HepG2 (cell line): ENCODE measurements around the gene SRC. TPM values are rescaled to one million over a fixed set of nuclear protein-coding genes. Genes with fewer than 3 reads are reported as not detected.
A peak's percentile ranks its signal among the peaks of the same experiment; 100 is the strongest.

Experiments
- ARNT2 ChIP-seq: sonication (generic); formaldehyde crosslinking; IDR thresholded peaks from 2 replicates; pipeline ENCODE4 v1.8.0; 2022; ENCODE audit warnings: mild to moderate bottlenecking, low read depth, missing genetic modification reagents, moderate library complexity
- ASH2L ChIP-seq: fragments of 300-600, 200-600 bp; sonication (generic); IDR thresholded peaks from 2 replicates; pipeline ENCODE4 v1.7.0; 2017; ENCODE audit warnings: low read depth, mild to moderate bottlenecking, moderate library complexity, mixed read lengths, low read length; ENCODE audit not compliant: insufficient read length
- DMTF1 ChIP-seq: sonication (generic); formaldehyde crosslinking; IDR thresholded peaks from 2 replicates; pipeline ENCODE4 v1.4.0; 2020; ENCODE audit warnings: mild to moderate bottlenecking, missing genetic modification reagents
- FOXA3 ChIP-seq: IDR thresholded peaks from 2 replicates; pipeline ENCODE4 v1.6.1; 2016; ENCODE audit warnings: missing genetic modification reagents, missing compliant biosample characterization
- FOXK2 ChIP-seq: fragments of 450-650 bp; IDR thresholded peaks from 2 replicates; pipeline ENCODE4 v1.6.1; 2016
- FOXP1 ChIP-seq, 2 experiments: fragments of 450-650 bp in 1 of 2; IDR thresholded peaks; 2 replicates each; pipeline ENCODE4 v1.6.1; 2017 to 2018; ENCODE audit warnings: antibody characterized with exemption in 1 of 2
- HDAC2 ChIP-seq: sonication (generic); formaldehyde crosslinking; IDR thresholded peaks from 2 replicates; pipeline ENCODE4 v1.4.0; 2020; ENCODE audit warnings: missing genetic modification reagents
- HNF4G ChIP-seq, 2 experiments: sonication (generic) in 1 of 2; formaldehyde crosslinking in 1 of 2; IDR thresholded peaks; 2 replicates each; pipeline versions ENCODE4 v1.4.0 to v1.6.1; 2011 to 2020; ENCODE audit warnings: borderline replicate concordance in 2 of 2, low read depth in 2 of 2, mild to moderate bottlenecking in 2 of 2, low read length in 1 of 2, missing genetic modification reagents in 1 of 2, moderate library complexity in 1 of 2
- JUNB ChIP-seq: sonication (generic); formaldehyde crosslinking; IDR thresholded peaks from 2 replicates; pipeline ENCODE4 v1.8.0; 2022; ENCODE audit warnings: missing genetic modification reagents, mild to moderate bottlenecking, borderline replicate concordance
- POGZ ChIP-seq: sonication (generic); formaldehyde crosslinking; IDR thresholded peaks from 2 replicates; pipeline ENCODE4 v1.4.0; 2020; ENCODE audit warnings: mild to moderate bottlenecking, missing genetic modification reagents
- RFX1 ChIP-seq: fragments of 450-650 bp; IDR thresholded peaks from 2 replicates; pipeline ENCODE4 v1.6.1; 2017
- SMAD1 ChIP-seq: sonication (generic); formaldehyde crosslinking; IDR thresholded peaks from 2 replicates; pipeline ENCODE4 v1.4.0; 2020; ENCODE audit warnings: missing genetic modification reagents, low read depth, mild to moderate bottlenecking, borderline replicate concordance
- THAP9 ChIP-seq: sonication (generic); formaldehyde crosslinking; IDR thresholded peaks from 2 replicates; pipeline ENCODE4; 2020; ENCODE audit warnings: missing genetic modification reagents, mild to moderate bottlenecking, borderline replicate concordance
- ZFX ChIP-seq: sonication (generic); formaldehyde crosslinking; IDR thresholded peaks from 2 replicates; pipeline ENCODE4 v1.4.0; 2020; ENCODE audit warnings: mild to moderate bottlenecking, low read depth, missing genetic modification reagents, moderate library complexity
- ZMYM4 ChIP-seq: sonication (generic); formaldehyde crosslinking; IDR thresholded peaks from 2 replicates; pipeline ENCODE4 v1.8.1; 2023; ENCODE audit warnings: mild to moderate bottlenecking, missing genetic modification reagents
- ZNF335 ChIP-seq: sonication (generic); formaldehyde crosslinking; IDR thresholded peaks from 2 replicates; pipeline ENCODE4 v1.4.0; 2020; ENCODE audit warnings: missing genetic modification reagents
- ZNF468 ChIP-seq: sonication (generic); formaldehyde crosslinking; IDR thresholded peaks from 2 replicates; pipeline ENCODE4 v1.8.0; 2022; ENCODE audit warnings: mild to moderate bottlenecking, moderate library complexity, missing genetic modification reagents
- ZNF530 ChIP-seq: sonication (generic); formaldehyde crosslinking; IDR thresholded peaks from 2 replicates; pipeline ENCODE4 v1.5.0; 2020; ENCODE audit warnings: low read depth, mild to moderate bottlenecking, missing genetic modification reagents
- ZNF615 ChIP-seq: sonication (generic); formaldehyde crosslinking; IDR thresholded peaks from 2 replicates; pipeline ENCODE4 v1.5.0; 2020; ENCODE audit warnings: mild to moderate bottlenecking, missing genetic modification reagents, borderline replicate concordance
- ZNF674 ChIP-seq: sonication (generic); formaldehyde crosslinking; IDR thresholded peaks from 2 replicates; pipeline ENCODE4 v1.5.0; 2020; ENCODE audit warnings: low read depth, mild to moderate bottlenecking, missing genetic modification reagents
- ZNF737 ChIP-seq: sonication (generic); formaldehyde crosslinking; IDR thresholded peaks from 2 replicates; pipeline ENCODE4 v1.5.0; 2020; ENCODE audit warnings: missing genetic modification reagents, mild to moderate bottlenecking, borderline replicate concordance
- ZNF850 ChIP-seq: sonication (generic); formaldehyde crosslinking; conservative IDR thresholded peaks from 2 replicates; pipeline ENCODE4 v1.9.0; 2021; ENCODE audit warnings: mild to moderate bottlenecking, missing genetic modification reagents
- ZNF891 ChIP-seq: sonication (generic); formaldehyde crosslinking; IDR thresholded peaks from 2 replicates; pipeline ENCODE4 v1.5.0; 2020; ENCODE audit warnings: mild to moderate bottlenecking, missing genetic modification reagents
- polyA plus RNA-seq, 8 experiments: library from polyadenylated mRNA; depleted of rRNA in 3 of 8; stranded (reverse) in 7 of 8; unstranded in 1 of 8; fragments of >200 nt; fragmentation: Illumina TruSeq in 4 of 8; extraction: Trizol in 4 of 8; gene quantifications; 2 replicates each; pipeline versions ENCODE4 v1.2.1 to v1.2.3, GENCODE V29; 2011 to 2016; ENCODE audit warnings: low read depth in 4 of 8, missing spikeins in 1 of 8, mixed read lengths in 1 of 8; ENCODE audit not compliant: insufficient read depth in 1 of 8
- total RNA-seq, 5 experiments: library from RNA; depleted of rRNA; stranded (reverse); fragments of >200 nt; fragmentation: Illumina TruSeq; extraction: Trizol; gene quantifications; 2 replicates each; pipeline ENCODE4 v1.2.3, GENCODE V29; 2016; ENCODE audit warnings: low read depth in 1 of 5
- TF ChIP-seq, protein P1 (sequence below): sonication (generic); formaldehyde crosslinking; IDR thresholded peaks from 2 replicates; pipeline ENCODE4 v1.8.1; 2023; ENCODE audit warnings: mild to moderate bottlenecking, missing genetic modification reagents, borderline replicate concordance
- TF ChIP-seq, protein P2 (sequence below): sonication (generic); formaldehyde crosslinking; IDR thresholded peaks from 2 replicates; pipeline ENCODE4 v1.4.0; 2020; ENCODE audit warnings: low read depth, mild to moderate bottlenecking, missing genetic modification reagents

Gene SRC
- total and polyA plus RNA-seq, 2 of the 13 experiments (the other 11 are each of a cell fraction or from before 2014, with no cell fraction given): 54.7 to 192 TPM

DNA sequence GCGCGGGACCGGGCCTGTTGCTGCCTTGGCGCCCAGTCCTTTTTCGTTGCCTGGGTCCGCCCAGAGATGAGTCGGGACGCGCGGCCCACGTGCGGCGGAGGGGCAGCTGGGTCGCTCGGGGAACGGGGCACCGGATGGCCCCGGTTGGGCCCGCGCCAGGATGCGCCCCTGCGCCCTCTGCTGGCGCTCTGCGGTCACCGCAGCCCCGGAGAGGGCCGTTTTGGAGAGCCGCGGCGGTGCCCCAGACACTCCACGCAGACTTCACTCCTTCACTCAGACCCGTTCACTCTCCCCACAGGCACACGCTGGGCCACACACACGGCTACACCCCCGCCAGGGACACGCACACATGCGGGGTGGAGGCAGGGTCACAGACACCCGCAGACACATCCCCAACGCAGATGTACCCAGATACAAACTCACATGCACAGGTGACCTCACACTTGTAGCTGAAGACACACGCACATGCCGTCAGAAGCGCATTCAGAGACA lies 38.8 kb downstream of the SRC start (continued):
- TF ChIP-seq DMTF1 (no peak), HNF4G (IDR thresholded peaks at IDR 0.05; ENCODE audit: borderline replicate concordance, low read depth, low read length) (peak; percentile 43; the same call in 1 of the 2 replicates), HNF4G (CRISPR knock-in tag; IDR thresholded peaks at IDR 0.05; ENCODE audit: borderline replicate concordance, low read depth) (no peak), HDAC2 (peak; percentile 45; the same call in 1 of the 2 replicates), ZNF530 (CRISPR knock-in tag) (no peak), JUNB (CRISPR knock-in tag) (no peak), THAP9 (CRISPR knock-in tag) (0 out of 2 replicates have a peak, but pooled peaks have one; percentile 28), FOXP1 (IDR thresholded peaks at IDR 0.05) (no peak), FOXP1 (CRISPR knock-in tag; IDR thresholded peaks at IDR 0.05) (no peak), ZNF615 (CRISPR knock-in tag) (no peak), ZMYM4 (CRISPR knock-in tag) (no peak; the same call in 1 of the 2 replicates), ZNF850 (CRISPR knock-in tag) (no peak), FOXA3 (CRISPR knock-in tag) (no peak), FOXK2 (no peak), ARNT2 (peak; percentile 86; the same call in 1 of the 2 replicates), ASH2L (no peak), ZNF468 (no peak), ZNF335 (CRISPR knock-in tag) (no peak), SMAD1 (CRISPR knock-in tag) (peak; percentile 29; the same call in 1 of the 2 replicates), POGZ (CRISPR knock-in tag) (no peak), ZNF891 (CRISPR knock-in tag) (no peak; the same call in 1 of the 2 replicates), RFX1 (no peak), ZNF674 (CRISPR knock-in tag) (no peak), ZNF737 (CRISPR knock-in tag) (no peak), ZFX (CRISPR knock-in tag) (peak; percentile 45; the same call in 1 of the 2 replicates)
- TF ChIP-seq, protein P1, sequence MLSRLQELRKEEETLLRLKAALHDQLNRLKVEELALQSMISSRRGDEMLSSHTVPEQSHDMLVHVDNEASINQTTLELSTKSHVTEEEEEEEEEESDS (CRISPR knock-in tag): no peak
- TF ChIP-seq, protein P2, sequence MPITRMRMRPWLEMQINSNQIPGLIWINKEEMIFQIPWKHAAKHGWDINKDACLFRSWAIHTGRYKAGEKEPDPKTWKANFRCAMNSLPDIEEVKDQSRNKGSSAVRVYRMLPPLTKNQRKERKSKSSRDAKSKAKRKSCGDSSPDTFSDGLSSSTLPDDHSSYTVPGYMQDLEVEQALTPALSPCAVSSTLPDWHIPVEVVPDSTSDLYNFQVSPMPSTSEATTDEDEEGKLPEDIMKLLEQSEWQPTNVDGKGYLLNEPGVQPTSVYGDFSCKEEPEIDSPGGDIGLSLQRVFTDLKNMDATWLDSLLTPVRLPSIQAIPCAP (CRISPR knock-in tag): no peak
